Liver (tissue), 2 donors: ENCODE results near the gene SLC30A3.

Experiments used
- TF ChIP-seq, protein P1 (sequence below): fragments of 150-350 bp; IDR thresholded peaks from 2 replicates; pipeline ENCODE4 v1.5.1; 2017; ENCODE audit warnings: improper control_type of control experiment, low read depth, low read length; ENCODE audit not compliant: missing input control
- TF ChIP-seq, protein P2 (sequence below): IDR thresholded peaks from 2 replicates; pipeline ENCODE4 v1.6.1; 2016; ENCODE audit warnings: antibody characterized with exemption
- donor health status: healthy.

DNA sequence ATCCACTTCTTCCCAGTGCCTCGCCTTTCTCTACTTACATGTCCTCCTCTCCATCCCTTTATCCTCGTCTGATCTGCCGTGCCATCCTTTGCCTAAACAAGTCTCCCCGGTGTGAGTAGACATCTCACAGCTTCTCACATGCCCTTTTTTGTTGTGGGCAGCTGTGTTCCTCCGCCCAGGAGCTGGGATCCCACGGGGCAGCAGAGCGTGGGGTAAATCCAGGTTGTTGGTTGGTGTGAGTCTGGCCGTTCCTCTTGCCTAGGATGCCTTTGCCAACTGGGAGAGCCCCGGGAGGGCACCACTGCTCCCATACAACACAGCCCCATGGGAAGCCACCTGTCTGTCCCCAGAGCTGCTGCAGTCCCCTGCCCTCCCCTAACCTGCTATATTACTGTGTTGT lies 22.4 kb downstream of the SLC30A3 start:
- TF ChIP-seq, protein P1, sequence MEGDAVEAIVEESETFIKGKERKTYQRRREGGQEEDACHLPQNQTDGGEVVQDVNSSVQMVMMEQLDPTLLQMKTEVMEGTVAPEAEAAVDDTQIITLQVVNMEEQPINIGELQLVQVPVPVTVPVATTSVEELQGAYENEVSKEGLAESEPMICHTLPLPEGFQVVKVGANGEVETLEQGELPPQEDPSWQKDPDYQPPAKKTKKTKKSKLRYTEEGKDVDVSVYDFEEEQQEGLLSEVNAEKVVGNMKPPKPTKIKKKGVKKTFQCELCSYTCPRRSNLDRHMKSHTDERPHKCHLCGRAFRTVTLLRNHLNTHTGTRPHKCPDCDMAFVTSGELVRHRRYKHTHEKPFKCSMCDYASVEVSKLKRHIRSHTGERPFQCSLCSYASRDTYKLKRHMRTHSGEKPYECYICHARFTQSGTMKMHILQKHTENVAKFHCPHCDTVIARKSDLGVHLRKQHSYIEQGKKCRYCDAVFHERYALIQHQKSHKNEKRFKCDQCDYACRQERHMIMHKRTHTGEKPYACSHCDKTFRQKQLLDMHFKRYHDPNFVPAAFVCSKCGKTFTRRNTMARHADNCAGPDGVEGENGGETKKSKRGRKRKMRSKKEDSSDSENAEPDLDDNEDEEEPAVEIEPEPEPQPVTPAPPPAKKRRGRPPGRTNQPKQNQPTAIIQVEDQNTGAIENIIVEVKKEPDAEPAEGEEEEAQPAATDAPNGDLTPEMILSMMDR = no peak
- TF ChIP-seq, protein P2, sequence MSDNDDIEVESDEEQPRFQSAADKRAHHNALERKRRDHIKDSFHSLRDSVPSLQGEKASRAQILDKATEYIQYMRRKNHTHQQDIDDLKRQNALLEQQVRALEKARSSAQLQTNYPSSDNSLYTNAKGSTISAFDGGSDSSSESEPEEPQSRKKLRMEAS = no peak
